Left colon (tissue), 2 donors: ENCODE measurements around the gene APBA2. TPM values are rescaled to one million over a fixed set of nuclear protein-coding genes. Genes with fewer than 3 reads are reported as not detected.
A peak's percentile ranks its signal among the peaks of the same experiment; 100 is the strongest.

Source experiments
- ATAC-seq: fragments of 200-7000 bp; cut with Tn5 transposase; one replicate; pipeline ENCODE4 v1.9.1; 2020; ENCODE audit warnings: mild to moderate bottlenecking, moderate library complexity
- DNase-seq, 2 donors: peaks; one replicate each; pipeline ENCODE4 v3.0.0-alpha.2; 2020
- intact Hi-C, 2 donors: fragments of 100-400 bp; cut with DNase I in 1 of 2; cut with micrococcal nuclease in 1 of 2; formaldehyde crosslinking; loops; one replicate each; pipeline versions ENCODE4 v1.11.2 to v1.14.0; 2022; cut with DNase I, micrococcal nuclease
- total RNA-seq, 2 donors: library from RNA; stranded (reverse); fragmentation: NEBNext Ultra II Directional; extraction: Animal tissue kit (Norgen Biotek cat#: 25700); gene quantifications; one replicate each; pipeline ENCODE4 v1.2.1, GENCODE V29; 2021
- donor health status: DM: no; HTN: no; CAD: no.
- donor health status: DM: yes; HTN: yes; CAD: no.

APBA2 gene
- total RNA-seq, 2 donors from 2014 or later: 1.2 to 1.6 TPM

DNA sequence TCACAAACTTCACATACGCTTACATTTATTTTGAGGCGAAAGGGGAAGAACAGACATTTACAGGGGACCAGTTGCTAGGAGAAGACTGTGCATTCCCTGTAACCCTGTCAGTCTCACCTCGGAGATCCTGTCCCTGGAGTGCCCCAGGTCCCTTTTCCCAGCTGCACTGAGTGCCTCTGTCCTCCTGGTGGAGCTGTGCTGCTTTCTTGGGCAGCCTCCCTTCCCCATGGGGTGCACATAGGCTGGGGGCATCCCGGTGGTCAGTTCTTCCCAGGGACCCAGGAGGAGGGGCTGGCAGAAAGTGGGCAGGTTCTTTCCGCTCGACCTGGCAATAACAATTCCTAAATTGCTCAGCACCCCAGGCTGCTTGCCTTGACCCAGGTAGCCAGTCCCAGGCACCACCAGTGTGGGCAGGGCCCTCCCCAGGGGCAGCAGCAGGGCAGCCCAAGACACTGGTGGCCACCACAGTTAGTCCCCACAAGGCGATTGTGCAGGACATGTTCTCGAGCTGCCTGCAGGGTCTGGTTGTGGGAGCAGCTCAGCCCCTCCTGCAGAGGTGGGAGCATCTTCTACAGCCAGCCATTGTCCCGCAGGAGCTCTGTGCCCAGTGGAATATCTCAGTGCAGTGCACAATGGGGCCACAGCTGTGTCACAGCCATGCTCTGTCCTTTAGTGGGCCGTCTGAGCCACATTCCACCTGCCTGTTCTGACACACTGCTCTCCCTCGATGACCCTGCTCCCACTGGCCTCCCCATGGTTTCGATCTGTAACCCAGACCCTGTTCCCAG is 36.3 kb downstream of the APBA2 start:
- intact Hi-C loops: no loop called here
- DNase-seq (no peak), ATAC-seq (no peak)

DNA sequence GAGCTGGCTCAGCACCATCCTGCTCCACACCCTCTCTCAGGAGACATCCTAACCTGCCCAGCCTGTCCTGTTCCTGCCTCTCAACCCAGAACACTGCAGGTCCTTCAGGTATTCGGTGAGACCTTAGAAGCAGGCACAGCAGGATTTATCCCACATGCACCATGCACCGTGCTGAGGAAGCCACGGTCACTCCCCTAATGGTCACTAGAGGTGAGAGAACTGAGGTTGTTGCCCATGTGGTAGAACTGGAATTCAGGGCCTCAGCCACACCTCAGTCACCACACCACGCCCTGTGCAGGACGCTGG is 36.9 kb downstream of the APBA2 start:
- intact Hi-C loops: no loop called here
- no peak for ATAC-seq
- DNase-seq: no peak

DNA sequence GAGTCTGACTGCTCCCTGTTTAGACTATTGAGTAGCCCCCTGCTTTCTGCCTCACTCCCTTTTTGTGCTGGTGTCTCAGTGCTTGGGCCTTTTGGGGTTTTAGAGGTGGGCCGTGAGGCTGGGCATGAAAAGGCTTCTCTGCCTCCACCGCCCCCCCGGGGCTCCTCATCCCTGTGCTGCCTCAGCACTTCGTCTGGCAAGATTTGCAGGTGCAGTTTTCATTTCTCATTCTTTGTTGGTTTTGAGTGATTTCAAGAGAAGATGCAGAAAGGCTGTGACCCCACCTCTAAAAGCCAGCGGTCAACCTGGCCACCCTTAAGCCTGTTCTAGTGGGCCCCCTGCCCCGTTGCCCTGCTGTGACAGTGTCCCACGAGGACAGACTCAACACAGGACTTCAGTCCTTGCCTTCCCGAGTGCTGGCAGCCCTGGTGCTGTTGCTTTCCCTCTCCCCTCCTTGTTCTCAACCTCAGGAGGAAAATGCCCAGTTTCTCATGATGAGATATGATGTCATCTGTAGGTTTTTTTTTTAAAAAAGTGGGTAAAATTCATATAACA is 38.0 kb downstream of the APBA2 start:
- intact Hi-C loops: no loop called here
- DNase-seq: no peak
- ATAC-seq: no peak

DNA sequence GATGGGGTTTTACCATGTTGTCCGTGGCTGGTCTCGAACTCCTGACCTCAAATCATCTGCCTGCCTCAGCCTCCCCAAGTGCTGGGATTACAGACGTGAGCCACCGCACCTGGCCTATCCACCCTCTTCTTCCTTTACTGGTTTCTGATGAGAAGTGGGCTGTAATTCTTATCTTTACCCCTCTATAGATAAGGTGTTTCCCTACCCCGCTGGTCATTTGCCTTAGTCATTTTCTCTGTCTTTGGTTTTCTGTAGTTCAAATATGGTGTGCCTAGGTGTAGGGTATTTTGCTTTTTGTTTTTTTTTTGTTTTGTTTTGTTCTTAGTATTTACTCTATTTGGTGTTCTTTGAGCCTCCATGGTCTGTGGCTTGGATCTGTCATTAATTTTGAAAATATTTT is 41.3 kb downstream of the APBA2 start:
- ATAC-seq (no peak), DNase-seq (no peak)
- intact Hi-C loops: no loop called here

DNA sequence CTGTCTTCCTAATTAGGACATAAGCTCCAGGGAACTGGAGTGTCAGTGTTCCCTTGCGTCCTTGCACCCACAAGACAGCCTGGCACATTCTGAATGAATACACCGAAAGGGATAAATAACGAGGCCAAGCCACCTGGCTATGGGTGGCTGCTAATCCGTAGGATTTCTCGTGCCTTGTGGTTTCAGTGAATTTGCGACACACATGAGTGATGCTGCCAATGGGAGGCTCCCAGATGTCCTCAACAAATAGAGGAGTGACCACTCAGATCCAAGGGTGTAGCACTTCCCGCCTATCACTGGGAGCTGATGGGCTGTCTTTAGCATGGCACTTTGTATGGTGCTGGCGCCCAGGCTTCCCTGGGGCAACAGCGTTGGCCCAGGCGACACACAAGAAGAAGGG is 43.4 kb downstream of the APBA2 start:
- DNase-seq: no peak
- no peak for ATAC-seq
- intact Hi-C loops: no loop called here

DNA sequence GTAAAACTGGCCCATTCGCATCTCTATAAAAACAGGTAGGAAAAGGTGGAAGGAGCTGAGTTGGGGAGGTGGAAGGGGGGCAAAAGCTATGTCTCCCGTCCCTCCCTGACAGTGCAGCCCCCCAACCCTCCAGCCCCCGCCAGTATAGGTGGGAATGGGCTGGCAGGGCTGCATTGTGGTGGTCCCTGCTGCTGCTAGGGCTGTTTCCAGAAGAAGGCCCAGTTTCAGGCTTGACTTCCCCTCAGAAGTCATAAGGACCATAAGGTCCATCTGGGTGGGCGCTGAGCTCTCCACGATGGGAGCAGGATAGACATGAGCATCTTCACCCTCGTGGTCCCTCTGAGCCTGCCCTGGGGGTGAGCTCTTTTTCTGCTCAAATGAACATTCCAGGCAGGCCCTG is 44.2 kb downstream of the APBA2 start:
- intact Hi-C loops: no loop called here
- ATAC-seq: no peak

DNA sequence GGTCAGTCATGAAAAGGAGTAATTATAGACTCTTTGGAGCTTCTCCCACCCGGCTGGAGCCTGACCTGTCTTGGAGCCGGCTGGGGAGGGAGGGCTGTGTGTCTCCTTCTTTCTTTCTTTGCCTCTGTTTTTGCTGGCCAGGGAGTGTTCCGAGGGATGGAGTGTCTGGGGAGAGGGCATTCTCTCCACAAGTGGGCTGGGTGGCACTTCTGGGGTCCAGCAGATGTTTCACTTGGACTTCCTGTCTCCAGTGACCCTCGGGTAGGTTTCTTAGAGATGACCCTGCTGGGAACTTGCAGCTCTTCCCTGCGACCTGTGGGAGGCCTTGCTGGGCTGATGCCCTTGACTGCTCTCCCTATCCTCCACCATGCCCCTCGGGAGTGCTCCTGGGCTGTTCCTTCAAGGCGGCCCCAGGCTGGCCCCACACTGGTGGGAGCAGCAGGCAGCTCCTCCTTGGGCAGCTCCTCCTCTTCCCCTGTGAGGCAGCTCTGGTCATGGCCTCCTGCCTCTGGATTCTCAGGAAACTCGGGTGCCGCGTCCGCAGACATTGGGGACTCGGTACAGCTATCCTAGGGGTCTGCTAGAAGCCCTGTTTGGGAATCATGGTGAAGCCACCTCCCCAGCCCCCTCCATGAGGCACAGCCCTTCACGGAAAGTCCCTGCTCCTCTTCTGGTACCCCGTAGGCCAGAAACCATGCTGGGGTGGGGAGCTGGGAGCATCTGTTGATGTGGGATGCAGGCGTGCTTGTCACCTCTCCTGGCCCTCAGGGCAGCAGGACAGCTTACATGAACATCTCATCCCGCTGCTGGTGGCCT is 44.9 kb downstream of the APBA2 start:
- ATAC-seq (no peak), DNase-seq (no peak)
- intact Hi-C loops: no loop called here

More for the DNA sequence above, 44.2 kb downstream of the APBA2 start:
- no peak for DNase-seq

DNA sequence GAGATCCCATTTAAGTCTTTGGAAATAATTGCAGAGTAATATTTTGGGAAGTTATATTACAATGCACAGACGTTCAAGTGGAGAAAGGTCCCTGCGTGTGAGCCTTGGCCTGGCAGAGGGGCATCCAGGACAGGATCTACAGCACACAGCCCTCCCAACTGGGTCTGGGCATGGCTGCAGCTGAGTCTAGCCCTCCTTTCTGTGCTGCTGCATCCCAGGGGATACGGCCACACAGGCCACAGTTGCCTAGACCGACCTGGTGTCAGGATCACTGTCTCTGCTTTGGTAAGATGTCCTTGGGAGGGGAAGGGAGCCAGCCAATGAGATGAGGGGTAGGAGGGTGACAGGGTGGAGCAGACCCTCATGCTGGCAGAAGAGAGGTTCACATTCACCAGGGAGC is 46.1 kb downstream of the APBA2 start:
- intact Hi-C loops: no loop called here
- ATAC-seq (no peak), DNase-seq (peak in 1 of 2 donors; percentile 14)

DNA sequence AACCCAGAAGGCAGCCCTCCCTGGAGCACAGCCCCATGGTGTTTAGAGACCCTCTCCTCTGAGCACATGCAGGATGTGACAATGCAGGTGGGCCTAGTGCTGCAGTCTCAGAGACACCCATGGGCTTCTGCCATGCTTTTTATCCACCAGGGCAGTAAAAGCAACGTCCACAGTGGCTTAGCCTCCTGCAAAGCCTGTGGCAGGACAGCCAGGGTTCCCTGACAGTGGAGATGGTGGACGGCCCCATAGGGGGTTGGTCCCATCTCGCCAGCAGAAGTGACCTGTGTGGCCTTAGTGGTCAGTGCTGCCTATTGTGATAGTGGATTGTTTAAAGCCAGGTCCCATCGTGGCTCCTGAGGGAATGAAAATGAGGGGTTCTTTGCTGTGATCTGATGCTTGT is 46.6 kb downstream of the APBA2 start:
- no peak for DNase-seq

DNA sequence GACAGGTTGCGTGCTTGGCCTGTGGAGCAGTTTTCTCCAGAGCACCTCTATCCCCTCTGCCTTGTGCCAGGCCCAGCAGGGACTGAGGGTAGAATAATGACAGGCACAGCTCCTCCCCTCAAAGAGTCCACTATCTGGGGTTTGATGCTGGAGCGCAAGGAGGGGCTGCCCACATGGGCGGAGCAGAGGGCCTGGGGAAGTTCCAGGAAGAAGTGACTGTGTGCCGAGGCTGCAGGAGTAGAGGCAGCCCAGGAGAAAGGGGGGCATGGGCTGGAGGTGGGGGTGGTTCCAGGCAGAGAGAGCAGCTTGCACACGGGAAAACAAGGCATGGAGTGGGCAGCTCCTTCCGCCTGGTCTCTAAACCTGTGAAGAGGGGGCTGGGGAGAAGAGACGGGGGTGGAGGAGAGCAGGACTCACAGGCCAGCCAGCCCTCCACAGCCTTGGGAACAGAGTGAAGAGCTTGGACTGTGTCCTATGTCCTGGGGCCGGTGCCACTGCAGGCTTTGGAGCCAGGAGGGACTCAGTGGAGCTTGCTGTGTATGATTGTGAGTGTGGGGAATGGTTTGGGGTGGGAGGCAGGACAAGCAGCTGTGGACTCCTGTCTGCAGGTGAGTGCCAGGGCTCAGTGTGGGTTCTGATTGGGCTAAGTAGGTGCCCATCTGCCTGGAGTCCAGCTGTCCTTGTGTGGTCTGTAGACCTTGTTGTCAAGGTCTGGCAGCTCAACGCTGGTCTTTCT is 48.1 kb downstream of the APBA2 start:
- intact Hi-C loops: no loop called here
- ATAC-seq (no peak), DNase-seq (no peak)

More for the DNA sequence above, 46.6 kb downstream of the APBA2 start:
- ATAC-seq: no peak
- intact Hi-C loops: no loop called here

DNA sequence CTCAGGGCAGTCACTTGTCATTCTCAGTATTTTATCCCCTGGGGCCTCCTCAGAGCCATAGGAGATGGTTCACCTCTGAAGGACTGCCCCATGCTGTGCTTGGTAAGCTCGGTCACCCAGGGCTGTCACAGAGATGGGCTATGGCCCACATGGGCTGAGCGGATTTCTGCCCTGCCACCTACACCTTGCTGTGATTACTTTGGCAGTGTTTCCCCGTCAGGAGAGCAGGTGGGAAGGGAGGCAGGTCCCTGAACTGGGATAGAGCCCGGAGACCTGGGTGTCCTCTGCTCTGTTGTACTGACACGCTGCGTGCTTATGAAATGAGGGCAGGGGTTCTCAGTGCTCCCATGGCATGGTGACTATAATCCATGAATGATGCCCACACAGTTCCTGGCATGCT is 48.9 kb downstream of the APBA2 start:
- DNase-seq (no peak), ATAC-seq (no peak)
- intact Hi-C loops: no loop called here

DNA sequence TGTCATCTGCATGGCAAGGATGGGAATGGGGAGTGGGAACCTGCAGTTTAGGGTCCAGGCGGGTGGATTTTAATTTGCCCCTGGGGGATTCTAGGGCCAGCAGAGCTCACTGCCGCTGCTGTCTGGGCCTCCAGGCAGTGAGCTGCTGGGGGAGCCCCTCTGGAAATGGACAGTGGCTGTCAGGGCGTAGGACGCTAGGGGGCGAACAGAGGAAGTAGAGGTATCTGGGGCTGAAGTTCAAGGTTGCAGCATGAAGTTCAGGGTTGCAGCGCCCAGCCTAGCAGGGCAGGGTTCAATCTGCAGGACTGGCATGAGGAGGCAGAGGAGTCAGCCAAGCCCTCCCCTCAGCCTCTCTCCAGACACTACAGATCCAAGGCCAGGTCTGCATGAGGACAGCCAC is 49.5 kb downstream of the APBA2 start:
- DNase-seq (peak in 1 of 2 donors; percentile 18), ATAC-seq (no peak)
- intact Hi-C loops: no loop called here

DNA sequence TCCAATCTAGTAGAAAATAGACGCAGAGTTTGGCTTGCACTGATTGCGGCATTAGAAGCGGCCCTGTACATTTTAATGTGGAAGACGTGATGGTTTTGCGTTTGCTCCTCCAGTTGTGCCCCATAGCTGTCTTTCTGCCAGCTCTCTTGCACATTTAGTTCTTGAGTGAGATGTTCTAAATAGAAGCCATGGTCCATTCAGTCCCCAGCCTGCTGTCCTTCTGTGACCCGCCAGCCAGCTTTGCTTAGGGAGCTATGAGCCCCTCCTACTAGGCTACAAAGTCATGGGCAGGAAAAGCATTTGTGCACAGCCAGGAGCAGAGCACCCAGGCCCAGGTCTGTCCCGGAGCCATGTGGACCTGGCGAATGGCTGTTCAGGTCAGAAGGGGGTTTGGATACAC is 50.3 kb downstream of the APBA2 start:
- no peak for ATAC-seq

DNA sequence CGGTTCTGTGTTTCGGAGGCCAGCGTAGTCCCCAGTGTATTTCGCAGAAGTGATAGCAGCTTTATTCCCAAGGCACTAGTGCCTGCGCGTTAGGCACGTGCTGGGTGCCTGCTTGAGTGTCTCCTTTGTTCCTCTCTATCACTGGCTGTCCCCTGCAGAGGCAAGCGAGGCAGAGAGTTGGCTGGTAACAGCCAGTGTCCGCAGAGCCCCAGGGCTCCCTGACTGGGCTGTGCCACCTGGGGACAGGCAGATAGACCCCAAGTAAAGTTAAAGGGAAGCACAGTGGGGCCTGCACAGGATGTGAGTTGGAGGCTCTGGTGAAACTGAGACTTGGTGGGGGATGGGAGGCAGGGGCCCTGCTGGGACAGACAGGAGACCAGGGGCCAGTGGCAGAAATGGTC is 50.7 kb downstream of the APBA2 start:
- DNase-seq (no peak), ATAC-seq (no peak)
- intact Hi-C loops: no loop called here

More for the DNA sequence above, 50.3 kb downstream of the APBA2 start:
- intact Hi-C loops: no loop called here
- DNase-seq: no peak

DNA sequence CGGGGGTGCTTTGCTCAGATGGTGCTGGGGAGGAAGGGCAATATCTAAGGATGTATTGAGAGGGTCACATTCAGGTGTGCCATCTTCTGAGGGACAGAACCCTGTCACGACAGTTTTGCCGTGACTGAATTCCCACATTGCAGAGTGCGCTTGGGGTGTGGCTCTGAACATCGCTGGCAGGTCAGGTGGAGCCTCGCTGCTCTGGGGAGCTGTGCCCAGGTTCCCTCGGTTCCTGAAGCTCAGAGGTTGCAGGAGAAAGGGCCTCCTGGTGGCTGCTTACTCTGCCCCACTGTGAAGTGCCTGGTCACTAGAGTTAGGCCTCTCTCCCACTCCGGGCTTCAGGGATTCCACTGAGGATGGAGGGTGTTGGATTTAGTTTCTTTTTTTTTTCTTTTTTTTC is 51.5 kb downstream of the APBA2 start:
- intact Hi-C loops: no loop called here

DNA sequence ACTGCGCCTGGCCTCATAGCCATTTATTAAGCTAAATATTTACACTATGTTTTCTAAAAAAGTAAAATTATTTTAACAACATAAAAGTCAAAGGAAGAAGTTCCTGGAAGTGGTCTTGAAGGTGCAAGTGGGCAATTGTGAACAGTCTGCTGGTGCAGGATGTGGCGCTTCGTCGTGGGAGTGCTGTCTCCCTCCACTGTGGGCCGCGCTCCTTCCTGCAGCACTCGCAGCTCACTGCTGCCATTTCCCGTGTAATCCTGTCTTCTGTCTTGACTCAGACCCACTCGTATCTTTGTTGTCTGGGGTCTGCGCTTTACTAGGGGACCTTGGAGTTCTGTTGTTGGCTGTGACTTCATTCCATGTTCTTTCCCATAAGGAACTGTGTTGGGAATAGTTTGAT is 56.3 kb downstream of the APBA2 start:
- DNase-seq (no peak), ATAC-seq (no peak)
- intact Hi-C loops: no loop called here

More for the DNA sequence above, 51.5 kb downstream of the APBA2 start:
- no peak for ATAC-seq
- DNase-seq: no peak

DNA sequence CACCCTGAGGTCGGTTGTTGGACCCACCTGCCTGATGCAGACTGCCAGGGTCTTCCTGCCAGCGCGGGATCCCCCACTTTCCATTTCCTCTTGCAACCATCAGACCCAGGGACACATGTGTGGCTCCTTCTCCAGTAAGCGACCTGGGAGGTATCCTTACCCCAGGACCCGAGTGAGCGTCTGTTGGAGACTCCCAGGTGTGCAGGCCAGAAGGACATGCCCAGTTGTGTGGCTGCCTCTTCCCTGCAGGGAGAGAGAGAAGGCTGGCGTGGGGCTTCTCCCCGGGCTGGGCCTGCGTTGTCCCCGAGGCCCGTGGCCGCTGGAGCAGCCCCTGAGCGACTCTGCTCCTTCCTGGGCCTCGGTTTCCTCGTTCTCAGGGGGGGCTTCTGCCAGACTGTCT is 56.8 kb downstream of the APBA2 start:
- ATAC-seq (no peak), DNase-seq (no peak)
- intact Hi-C loops: no loop called here

DNA sequence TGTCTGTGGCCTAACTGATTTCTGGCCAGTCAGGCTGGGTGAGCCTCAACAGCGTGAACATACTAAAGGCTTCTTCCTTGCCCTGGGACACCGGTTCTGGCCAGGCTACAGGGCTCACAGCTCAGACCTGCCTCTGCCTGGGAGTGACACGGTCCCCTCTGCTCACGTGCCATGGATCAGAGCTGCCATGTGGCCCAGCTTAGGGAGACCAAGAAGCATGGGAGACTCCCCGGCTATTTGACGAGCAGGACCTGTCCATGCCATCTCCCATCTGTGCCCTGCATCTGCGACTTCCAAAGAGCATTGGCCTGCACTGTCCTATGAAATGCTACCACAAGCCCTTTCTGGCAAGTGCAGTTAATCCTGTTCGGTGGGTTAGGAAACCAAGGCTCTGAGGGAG is 57.4 kb downstream of the APBA2 start:
- DNase-seq: no peak
- intact Hi-C loops: no loop called here
- ATAC-seq: no peak

DNA sequence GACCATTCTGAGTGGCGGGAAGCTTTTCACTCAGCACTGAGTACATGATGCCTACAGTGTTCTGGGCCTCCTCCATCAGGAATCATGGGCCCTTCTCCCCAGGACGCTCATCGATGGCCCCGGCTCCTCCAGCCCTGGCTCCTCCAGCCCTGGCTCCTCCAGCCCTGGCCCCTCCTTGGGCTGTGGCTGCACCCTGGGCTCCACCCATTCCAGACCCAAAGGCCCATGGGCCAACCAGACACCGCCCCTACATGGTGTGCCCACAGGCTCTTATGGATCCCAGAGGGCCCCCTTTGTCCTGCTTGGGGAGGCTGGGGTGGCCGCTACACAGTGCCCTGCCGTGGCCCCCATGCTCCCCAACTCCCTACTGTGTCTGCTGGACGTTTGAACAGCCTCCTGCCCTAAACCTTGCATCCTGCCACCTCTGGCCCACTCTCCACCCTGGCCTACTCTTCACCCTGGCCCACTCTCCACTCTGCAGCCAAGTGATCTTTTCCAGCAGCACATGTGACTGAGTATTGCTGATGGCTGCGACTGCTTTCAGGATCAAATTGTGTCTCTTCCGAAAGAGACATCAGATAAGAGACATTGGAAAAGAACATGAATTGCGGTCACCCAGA is 57.9 kb downstream of the APBA2 start:
- DNase-seq (no peak), ATAC-seq (no peak)
- intact Hi-C loops: no loop called here
